ENCODE results near the gene MAGI1. TPM values are rescaled to one million over a fixed set of nuclear protein-coding genes. Genes with fewer than 3 reads are reported as not detected.

Gene MAGI1
- polyA plus RNA-seq, 1 of the 3 experiments (the other 2 are of a cell fraction): 10.3 TPM

GRCh38 chr3:65808407-65808806 is 230.3 kb downstream of the MAGI1 start:
- Histone ChIP-seq H3K36me3 (replicated peaks in 1 of 2; ENCODE audit: control insufficient read depth in 1 of 2, insufficient read depth in 2 of 2, low read length in 1 of 2) (peaks cover 0 to 8% of the 10 kb centered on the region in 2 experiments), H4K20me1 (ENCODE audit: insufficient read depth) (no peaks in the 10 kb centered on the region; the same call in 1 of the 2 replicates), H3K9me3 (0 out of 2 replicates have a peak, but pooled peaks cover 7% of the 10 kb centered on the region), H3K4me3 (ENCODE audit: low read depth in 2 of 2, low read length in 1 of 2) (no peak overlapping the region), H3F3A (replicated peaks; ENCODE audit: insufficient read depth) (no peaks in the 10 kb centered on the region), H2AFZ (ENCODE audit: low read depth) (no peak overlapping the region), H3K79me2 (ENCODE audit: insufficient read depth) (peaks cover 26% of the 10 kb centered on the region), H3K9ac (no peak overlapping the region), H3K27me3 (ENCODE audit: insufficient read depth) (no peaks in the 10 kb centered on the region), H3K9me2 (no peaks in the 10 kb centered on the region), H3K4me2 (no peak overlapping the region), H3K4me1 (ENCODE audit: control insufficient read depth in 1 of 2, insufficient read depth in 2 of 2, low read depth in 1 of 2, low read length in 1 of 2) (peaks cover 0 to 6% of the 10 kb centered on the region in 2 experiments; a peak in 1 of 4 replicates), H3K27ac (ENCODE audit: low read depth in 2 of 2, low read length in 1 of 2) (no peak overlapping the region)
- TF ChIP-seq TCF12 (IDR thresholded peaks at IDR 0.05) (no peak), SIN3A (IDR thresholded peaks at IDR 0.05; ENCODE audit: borderline replicate concordance, low read depth, low read length) (no peak), IRF3 (IDR thresholded peaks at IDR 0.05; ENCODE audit: low read depth, low read length) (no peak), TAF1 (IDR thresholded peaks at IDR 0.05; ENCODE audit: borderline replicate concordance, low read depth, low read length) (no peak), RXRA (IDR thresholded peaks at IDR 0.05; ENCODE audit: borderline replicate concordance, low read depth) (no peak), RFX5 (IDR thresholded peaks at IDR 0.05; ENCODE audit: low read length) (no peak), ELF1 (IDR thresholded peaks at IDR 0.05) (no peak)
- POLR2A ChIA-PET: no interaction called here
- no peak for DNase-seq
- CTCF ChIA-PET: no interaction called here
- WGBS (ENCODE audit: low lambda C conversion rate): 97% methylated on average over 6 of the region's 6 CpGs

GRCh38 chr3:65807225-65807624 is 231.5 kb downstream of the MAGI1 start:
- no peak overlapping the region for H3K9ac ChIP-seq
- DNase-seq: no peak
- 0 out of 2 replicates have a peak, but pooled peaks cover 7% of the 10 kb centered on the region for H3K9me3 ChIP-seq
- WGBS (ENCODE audit: low lambda C conversion rate): 77% methylated on average over 5 of the region's 5 CpGs
- ChIA-PET POLR2A (no interaction called here), CTCF (interaction anchor here (1.1 kb wide), 1 partner anchor 331 kb away, joined by 3 read pairs; no protein-coding TSS in a partner anchor)
- no peak overlapping the region for H2AFZ ChIP-seq (ENCODE audit: low read depth)
- no peaks in the 10 kb centered on the region for H3K9me2 ChIP-seq
- no peaks in the 10 kb centered on the region for H3K27me3 ChIP-seq (ENCODE audit: insufficient read depth)
- no peaks in the 10 kb centered on the region; the same call in 1 of the 2 replicates for H4K20me1 ChIP-seq (ENCODE audit: insufficient read depth)
- no peaks in the 10 kb centered on the region for H3F3A ChIP-seq (replicated peaks; ENCODE audit: insufficient read depth)
- peaks cover 0 to 8% of the 10 kb centered on the region in 2 experiments for H3K36me3 ChIP-seq (replicated peaks in 1 of 2; ENCODE audit: control insufficient read depth in 1 of 2, insufficient read depth in 2 of 2, low read length in 1 of 2)
- H3K4me2 ChIP-seq: no peak overlapping the region
- TF ChIP-seq ZBTB33 (IDR thresholded peaks at IDR 0.05; ENCODE audit: borderline replicate concordance, low read depth) (no peak), TCF12 (IDR thresholded peaks at IDR 0.05) (no peak), PBX3 (IDR thresholded peaks at IDR 0.05) (no peak), CTCF (IDR thresholded peaks at IDR 0.05) (no peak), FOXM1 (IDR thresholded peaks at IDR 0.05; ENCODE audit: low read depth) (no peak), RCOR1 (IDR thresholded peaks at IDR 0.05; ENCODE audit: low read length) (no peak), CHD2 (IDR thresholded peaks at IDR 0.05; ENCODE audit: low read length, partially characterized antibody) (no peak), RAD21 (IDR thresholded peaks at IDR 0.05; ENCODE audit: low read length) (no peak), TAF1 (IDR thresholded peaks at IDR 0.05; ENCODE audit: borderline replicate concordance, low read depth, low read length) (no peak), FOXJ3 (CRISPR knock-in tag; IDR thresholded peaks at IDR 0.05) (no peak)
- no peak overlapping the region for H3K27ac ChIP-seq (ENCODE audit: low read depth in 2 of 2, low read length in 1 of 2)
- peaks cover 28% of the 10 kb centered on the region; the same call in 1 of the 2 replicates for H3K79me2 ChIP-seq (ENCODE audit: insufficient read depth)
- no peak overlapping the region for H3K4me3 ChIP-seq (ENCODE audit: low read depth in 2 of 2, low read length in 1 of 2)
- H3K4me1 ChIP-seq (ENCODE audit: control insufficient read depth in 1 of 2, insufficient read depth in 2 of 2, low read depth in 1 of 2, low read length in 1 of 2): peaks cover 0 to 6% of the 10 kb centered on the region in 2 experiments; a peak in 1 of 4 replicates

Measured in SK-N-SH (cell line).